Airway epithelial cell (primary cell): Measurements from ENCODE around the gene STAP1. TPM values are rescaled to one million over a fixed set of nuclear protein-coding genes. Genes with fewer than 3 reads are reported as not detected.

Experiments used
- total RNA-seq: library from RNA; depleted of rRNA; stranded (reverse); fragments of >200 nt; gene quantifications from 2 replicates; pipeline ENCODE4 v1.2.3, GENCODE V29; 2015

Gene STAP1
- total RNA-seq: not detected in 2 replicates

GRCh38 chr4:67558493-67558892 is at the start of gene STAP1:
Gene STAP1, plus strand, starts transcription at chr4:67558727. Its CDS starts 83 bp downstream, at chr4:67558810.

GRCh38 chr4:67545199-67546003 is 13.1 kb upstream of the STAP1 start, which contains the start of gene CENPC:
Gene CENPC, minus strand, starts transcription at chr4:67545503. Its CDS starts 148 bp downstream, at chr4:67545355.

Other genes starting within 250 kb of the STAP1 start
- gene CENPC, start 13.2 kb upstream of the STAP1 start, total RNA-seq: 8.9 and 15.0 TPM in 2 replicates
- 43.9 and 68.1 TPM in 2 replicates for gene UBA6, start 142.4 kb downstream of the STAP1 start, total RNA-seq
- gene GNRHR, start 195.7 kb downstream of the STAP1 start, total RNA-seq: 0.07 TPM in 1 of 2 replicates, not detected in the other